ENCODE results near the gene SLC43A2. TPM values are rescaled to one million over a fixed set of nuclear protein-coding genes. Genes with fewer than 3 reads are reported as not detected.

The SLC43A2 gene
- total and polyA plus RNA-seq, 10 of the 15 experiments (the other 5 are each of a cell fraction or from before 2014, with no cell fraction given), result 0.03 to 14.0 (median 5.3) TPM

GRCh38 chr17:1592751-1593629, 35.6 kb downstream of the SLC43A2 start (continued):
- peak; percentile 98 for TF ChIP-seq MEF2B (IDR thresholded peaks at IDR 0.05; ENCODE audit: partially characterized antibody, poor library complexity, severe bottlenecking)
- TF ChIP-seq TBL1XR1 (IDR thresholded peaks at IDR 0.05; ENCODE audit: low read depth, low read length), result peak; percentile 76
- TF ChIP-seq ZNF384 (IDR thresholded peaks at IDR 0.05; ENCODE audit: borderline replicate concordance, low read depth, low read length), result no peak
- TF ChIP-seq CREM (IDR thresholded peaks at IDR 0.05; ENCODE audit: low read depth), result peak; percentile 75
- no peak for TF ChIP-seq SMC3 (IDR thresholded peaks at IDR 0.05; ENCODE audit: borderline replicate concordance, low read length)
- no peak for TF ChIP-seq HDAC2 (IDR thresholded peaks at IDR 0.05)
- TF ChIP-seq ZNF592 (IDR thresholded peaks at IDR 0.05), result no peak
- TF ChIP-seq BCL3 (IDR thresholded peaks at IDR 0.05; ENCODE audit: borderline replicate concordance, insufficient read depth, low read depth, low read length, poor library complexity, severe bottlenecking), result peak; percentile 45
- peak; percentile 86 for TF ChIP-seq CBFB (IDR thresholded peaks at IDR 0.05; ENCODE audit: low read depth)
- no peak for TF ChIP-seq E2F8 (IDR thresholded peaks at IDR 0.05; ENCODE audit: low read depth, partially characterized antibody)
- TF ChIP-seq ZBTB40 (IDR thresholded peaks at IDR 0.05; ENCODE audit: borderline replicate concordance), result no peak
- TF ChIP-seq CHD4 (IDR thresholded peaks at IDR 0.05), result no peak
- TF ChIP-seq CHD2 (IDR thresholded peaks at IDR 0.05; ENCODE audit: borderline replicate concordance, low read depth, low read length), result peak; percentile 85; the same call in 1 of the 2 replicates
- no peak for TF ChIP-seq MTA3 (IDR thresholded peaks at IDR 0.05; ENCODE audit: borderline replicate concordance, low read length)

Measured in GM12878 (cell line).